GM18870 (cell line): Measurements from ENCODE around the gene BBS12.
A peak's percentile ranks its signal among the peaks of the same experiment; 100 is the strongest.

Experiments
- ATAC-seq: cut with Tn5 transposase; IDR thresholded peaks from one replicate; pipeline ENCODE4 v1.9.1; 2021; ENCODE audit warnings: moderate library complexity; ENCODE audit not compliant: unreplicated experiment

BBS12 gene

GRCh38 chr4:122712782-122713181, 19.7 kb upstream of the BBS12 start:
- no peak for ATAC-seq

- ATAC-seq = no peak
Observed at GRCh38 chr4:122715221-122715620, 17.3 kb upstream of the BBS12 start.

- ATAC-seq = peak; percentile 71
Observed at GRCh38 chr4:122716825-122717448, 15.6 kb upstream of the BBS12 start.

GRCh38 chr4:122718281-122718680, 14.2 kb upstream of the BBS12 start:
- no peak for ATAC-seq

- no peak for ATAC-seq
Observed at GRCh38 chr4:122722256-122722655, 10.2 kb upstream of the BBS12 start.

GRCh38 chr4:122728856-122729255, 3.6 kb upstream of the BBS12 start:
- no peak for ATAC-seq

- ATAC-seq = no peak
Observed at GRCh38 chr4:122731676-122732075, 828 bp upstream of the BBS12 start.

- ATAC-seq = no peak
Observed at GRCh38 chr4:122733787-122734120, 1.2 kb downstream of the BBS12 start.

GRCh38 chr4:122739174-122739573, 6.7 kb downstream of the BBS12 start:
- no peak for ATAC-seq

GRCh38 chr4:122742933-122743829, 10.7 kb downstream of the BBS12 start:
- ATAC-seq = no peak

GRCh38 chr4:122744229-122744628, 11.7 kb downstream of the BBS12 start:
- no peak for ATAC-seq

GRCh38 chr4:122746485-122746965, 14.0 kb downstream of the BBS12 start:
- no peak for ATAC-seq

- no peak for ATAC-seq
Observed at GRCh38 chr4:122747068-122747467, 14.6 kb downstream of the BBS12 start.

- ATAC-seq = no peak
Observed at GRCh38 chr4:122747883-122748282, 15.4 kb downstream of the BBS12 start.

- ATAC-seq = no peak
Observed at GRCh38 chr4:122749704-122750454, 17.4 kb downstream of the BBS12 start.

GRCh38 chr4:122755675-122756074, 23.2 kb downstream of the BBS12 start:
- no peak for ATAC-seq

- no peak for ATAC-seq
Observed at GRCh38 chr4:122758033-122758432, 25.5 kb downstream of the BBS12 start.

- ATAC-seq = no peak
Observed at GRCh38 chr4:122759639-122760310, 27.3 kb downstream of the BBS12 start.

GRCh38 chr4:122762520-122762919, 30.0 kb downstream of the BBS12 start:
- ATAC-seq = peak; percentile 51

GRCh38 chr4:122762966-122763716, 30.6 kb downstream of the BBS12 start:
- no peak for ATAC-seq
